HepG2 (cell line): ENCODE results near the gene BIRC6. TPM values are rescaled to one million over a fixed set of nuclear protein-coding genes. Genes with fewer than 3 reads are reported as not detected.
A peak's percentile ranks its signal among the peaks of the same experiment; 100 is the strongest.

ENCODE experiments used
- ARNT ChIP-seq: fragments of 450-650 bp; IDR thresholded peaks from 2 replicates; pipeline ENCODE4 v1.6.1; 2017
- ATF7 ChIP-seq, 2 experiments: fragments of 450-650 bp in 1 of 2; sonication (generic) in 1 of 2; formaldehyde crosslinking in 1 of 2; IDR thresholded peaks; 2 replicates each; pipeline versions ENCODE4 v1.4.0 to v1.6.1; 2016 to 2020; ENCODE audit warnings: antibody characterized with exemption in 1 of 2, mild to moderate bottlenecking in 1 of 2, missing genetic modification reagents in 1 of 2
- JARID2 ChIP-seq: sonication (generic); formaldehyde crosslinking; IDR thresholded peaks from 2 replicates; pipeline ENCODE4 v1.8.1; 2023; ENCODE audit warnings: missing genetic modification reagents, inconsistent platforms; ENCODE audit not compliant: insufficient replicate concordance
- KLF11 ChIP-seq: IDR thresholded peaks from 2 replicates; pipeline ENCODE4 v1.6.1; 2016; ENCODE audit warnings: missing compliant biosample characterization
- NFRKB ChIP-seq: fragments of 450-650 bp; IDR thresholded peaks from 2 replicates; pipeline ENCODE4 v1.6.1; 2017
- NPAS2 ChIP-seq: sonication (generic); formaldehyde crosslinking; IDR thresholded peaks from 2 replicates; pipeline ENCODE4 v1.8.0; 2022; ENCODE audit warnings: mild to moderate bottlenecking, missing genetic modification reagents, borderline replicate concordance
- RNF219 ChIP-seq: sonication (generic); formaldehyde crosslinking; IDR thresholded peaks from 2 replicates; pipeline ENCODE4 v1.5.0; 2020; ENCODE audit warnings: mild to moderate bottlenecking, missing genetic modification reagents
- SNAPC5 ChIP-seq: sonication (generic); formaldehyde crosslinking; IDR thresholded peaks from 2 replicates; pipeline ENCODE4 v1.8.1; 2023; ENCODE audit warnings: mild to moderate bottlenecking, missing genetic modification reagents, borderline replicate concordance
- SP5 ChIP-seq: IDR thresholded peaks from 2 replicates; pipeline ENCODE4 v1.6.1; 2016; ENCODE audit warnings: low read depth, borderline replicate concordance
- XBP1 ChIP-seq: sonication (generic); formaldehyde crosslinking; IDR thresholded peaks from 2 replicates; pipeline ENCODE4 v1.5.0; 2020; ENCODE audit warnings: missing genetic modification reagents
- ZBTB49 ChIP-seq: sonication (generic); formaldehyde crosslinking; IDR thresholded peaks from 2 replicates; pipeline ENCODE4 v1.4.0; 2020; ENCODE audit warnings: missing genetic modification reagents, borderline replicate concordance
- ZKSCAN5 ChIP-seq: sonication (generic); formaldehyde crosslinking; IDR thresholded peaks from 2 replicates; pipeline ENCODE4 v1.5.1; 2020; ENCODE audit warnings: mild to moderate bottlenecking, missing genetic modification reagents
- ZNF24 ChIP-seq: fragments of 450-650 bp; IDR thresholded peaks from 2 replicates; pipeline ENCODE4 v1.6.1; 2017; ENCODE audit warnings: antibody characterized with exemption, mild to moderate bottlenecking
- ZNF557 ChIP-seq: sonication (generic); formaldehyde crosslinking; IDR thresholded peaks from 2 replicates; pipeline ENCODE4 v1.4.0; 2020; ENCODE audit warnings: missing genetic modification reagents
- ZNF781 ChIP-seq: sonication (generic); formaldehyde crosslinking; IDR thresholded peaks from 2 replicates; pipeline ENCODE4 v1.5.1; 2020; ENCODE audit warnings: borderline replicate concordance, mild to moderate bottlenecking, missing genetic modification reagents; ENCODE audit errors: not compliant biosample characterization
- ZNF790 ChIP-seq: sonication (generic); formaldehyde crosslinking; IDR thresholded peaks from 2 replicates; pipeline ENCODE4 v1.8.0; 2022; ENCODE audit warnings: missing genetic modification reagents, mild to moderate bottlenecking, borderline replicate concordance
- ZNF83 ChIP-seq: sonication (generic); formaldehyde crosslinking; IDR thresholded peaks from 2 replicates; pipeline ENCODE4 v1.4.0; 2020; ENCODE audit warnings: missing genetic modification reagents, mild to moderate bottlenecking, borderline replicate concordance
- polyA plus RNA-seq, 8 experiments: library from polyadenylated mRNA; depleted of rRNA in 3 of 8; stranded (reverse) in 7 of 8; unstranded in 1 of 8; fragments of >200 nt; fragmentation: Illumina TruSeq in 4 of 8; extraction: Trizol in 4 of 8; gene quantifications; 2 replicates each; pipeline versions ENCODE4 v1.2.1 to v1.2.3, GENCODE V29; 2011 to 2016; ENCODE audit warnings: low read depth in 4 of 8, missing spikeins in 1 of 8, mixed read lengths in 1 of 8; ENCODE audit not compliant: insufficient read depth in 1 of 8
- total RNA-seq, 5 experiments: library from RNA; depleted of rRNA; stranded (reverse); fragments of >200 nt; fragmentation: Illumina TruSeq; extraction: Trizol; gene quantifications; 2 replicates each; pipeline ENCODE4 v1.2.3, GENCODE V29; 2016; ENCODE audit warnings: low read depth in 1 of 5
- TF ChIP-seq, protein P1 (sequence below): IDR thresholded peaks from 2 replicates; pipeline ENCODE4 v1.6.1; 2016; ENCODE audit warnings: mild to moderate bottlenecking
- TF ChIP-seq, protein P2 (sequence below): sonication (generic); formaldehyde crosslinking; IDR thresholded peaks from 2 replicates; pipeline ENCODE4 v1.5.0; 2020; ENCODE audit warnings: missing genetic modification reagents
- TF ChIP-seq, protein P3 (sequence below): sonication (generic); formaldehyde crosslinking; IDR thresholded peaks from 2 replicates; pipeline ENCODE4 v1.8.0; 2022; ENCODE audit warnings: missing genetic modification reagents, mild to moderate bottlenecking, borderline replicate concordance

BIRC6 gene
- total and polyA plus RNA-seq, 2 of the 13 experiments (the other 11 are each of a cell fraction or from before 2014, with no cell fraction given), result 65.6 to 120 TPM

GRCh38 chr2:32357318-32358110 lies 691 bp downstream of the BIRC6 start (continued):
- TF ChIP-seq ZBTB49 (CRISPR knock-in tag) (no peak), ZNF790 (CRISPR knock-in tag) (0 out of 2 replicates have a peak, but pooled peaks have one; percentile 8), RNF219 (no peak), ZKSCAN5 (CRISPR knock-in tag) (no peak), KLF11 (CRISPR knock-in tag) (peak; percentile 47; the same call in 1 of the 2 replicates), NPAS2 (CRISPR knock-in tag) (no peak), SP5 (CRISPR knock-in tag) (no peak; the same call in 1 of the 2 replicates), XBP1 (CRISPR knock-in tag) (0 out of 2 replicates have a peak, but pooled peaks have one; percentile 4), ATF7 (IDR thresholded peaks at IDR 0.05) (no peak), ATF7 (CRISPR knock-in tag; IDR thresholded peaks at IDR 0.05) (peak; percentile 79; the same call in 1 of the 2 replicates), ZNF557 (CRISPR knock-in tag) (0 out of 2 replicates have a peak, but pooled peaks have one; percentile 30), ZNF24 (peak; percentile 9; the same call in 1 of the 2 replicates), ARNT (no peak), JARID2 (peak; percentile 87), SNAPC5 (CRISPR knock-in tag) (no peak), ZNF781 (CRISPR knock-in tag) (no peak), ZNF83 (CRISPR knock-in tag) (no peak), NFRKB (no peak)
- TF ChIP-seq, protein P1, sequence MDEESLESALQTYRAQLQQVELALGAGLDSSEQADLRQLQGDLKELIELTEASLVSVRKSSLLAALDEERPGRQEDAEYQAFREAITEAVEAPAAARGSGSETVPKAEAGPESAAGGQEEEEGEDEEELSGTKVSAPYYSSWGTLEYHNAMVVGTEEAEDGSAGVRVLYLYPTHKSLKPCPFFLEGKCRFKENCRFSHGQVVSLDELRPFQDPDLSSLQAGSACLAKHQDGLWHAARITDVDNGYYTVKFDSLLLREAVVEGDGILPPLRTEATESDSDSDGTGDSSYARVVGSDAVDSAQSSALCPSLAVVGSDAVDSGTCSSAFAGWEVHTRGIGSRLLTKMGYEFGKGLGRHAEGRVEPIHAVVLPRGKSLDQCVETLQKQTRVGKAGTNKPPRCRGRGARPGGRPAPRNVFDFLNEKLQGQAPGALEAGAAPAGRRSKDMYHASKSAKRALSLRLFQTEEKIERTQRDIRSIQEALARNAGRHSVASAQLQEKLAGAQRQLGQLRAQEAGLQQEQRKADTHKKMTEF (CRISPR knock-in tag), result no peak
- TF ChIP-seq, protein P2, sequence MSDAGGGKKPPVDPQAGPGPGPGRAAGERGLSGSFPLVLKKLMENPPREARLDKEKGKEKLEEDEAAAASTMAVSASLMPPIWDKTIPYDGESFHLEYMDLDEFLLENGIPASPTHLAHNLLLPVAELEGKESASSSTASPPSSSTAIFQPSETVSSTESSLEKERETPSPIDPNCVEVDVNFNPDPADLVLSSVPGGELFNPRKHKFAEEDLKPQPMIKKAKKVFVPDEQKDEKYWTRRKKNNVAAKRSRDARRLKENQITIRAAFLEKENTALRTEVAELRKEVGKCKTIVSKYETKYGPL (CRISPR knock-in tag), result no peak
- TF ChIP-seq, protein P3, sequence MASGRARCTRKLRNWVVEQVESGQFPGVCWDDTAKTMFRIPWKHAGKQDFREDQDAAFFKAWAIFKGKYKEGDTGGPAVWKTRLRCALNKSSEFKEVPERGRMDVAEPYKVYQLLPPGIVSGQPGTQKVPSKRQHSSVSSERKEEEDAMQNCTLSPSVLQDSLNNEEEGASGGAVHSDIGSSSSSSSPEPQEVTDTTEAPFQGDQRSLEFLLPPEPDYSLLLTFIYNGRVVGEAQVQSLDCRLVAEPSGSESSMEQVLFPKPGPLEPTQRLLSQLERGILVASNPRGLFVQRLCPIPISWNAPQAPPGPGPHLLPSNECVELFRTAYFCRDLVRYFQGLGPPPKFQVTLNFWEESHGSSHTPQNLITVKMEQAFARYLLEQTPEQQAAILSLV (CRISPR knock-in tag), result 0 out of 2 replicates have a peak, but pooled peaks have one; percentile 5
